GM18526 (cell line): ENCODE measurements around the gene PPARG.

ENCODE experiments used
- POLR2A ChIP-seq: IDR thresholded peaks from 3 replicates; pipeline ENCODE4 v1.6.1; 2011; ENCODE audit not compliant: insufficient read length; ENCODE audit errors: extremely low read depth

The PPARG gene

GRCh38 chr3:12325586-12326515 lies 37.0 kb downstream of the PPARG start:
- TF ChIP-seq POLR2A = no peak

GRCh38 chr3:12327021-12327420 lies 38.2 kb downstream of the PPARG start:
- no peak for TF ChIP-seq POLR2A

GRCh38 chr3:12328132-12328836 lies 39.4 kb downstream of the PPARG start:
- TF ChIP-seq POLR2A = no peak

GRCh38 chr3:12328837-12329462 lies 40.1 kb downstream of the PPARG start:
- TF ChIP-seq POLR2A = no peak

GRCh38 chr3:12334786-12335185 lies 45.9 kb downstream of the PPARG start:
- TF ChIP-seq POLR2A = no peak

- no peak for TF ChIP-seq POLR2A
Observed at GRCh38 chr3:12335421-12335820, 46.6 kb downstream of the PPARG start.

- TF ChIP-seq POLR2A = no peak
Observed at GRCh38 chr3:12336099-12336498, 47.2 kb downstream of the PPARG start.

GRCh38 chr3:12338595-12339546 lies 50.0 kb downstream of the PPARG start:
- no peak for TF ChIP-seq POLR2A

GRCh38 chr3:12339701-12340480 lies 51.0 kb downstream of the PPARG start:
- no peak for TF ChIP-seq POLR2A

- TF ChIP-seq POLR2A = no peak
Observed at GRCh38 chr3:12340506-12340905, 51.6 kb downstream of the PPARG start.

- no peak for TF ChIP-seq POLR2A
Observed at GRCh38 chr3:12342151-12342550, 53.3 kb downstream of the PPARG start.

- TF ChIP-seq POLR2A = no peak
Observed at GRCh38 chr3:12343047-12343501, 54.2 kb downstream of the PPARG start.

- no peak for TF ChIP-seq POLR2A
Observed at GRCh38 chr3:12345141-12345561, 56.3 kb downstream of the PPARG start.
